Ascending aorta (tissue), 2 donors: ENCODE measurements around the gene ANKRD33B. TPM values are rescaled to one million over a fixed set of nuclear protein-coding genes. Genes with fewer than 3 reads are reported as not detected.

Experiments
- DNase-seq, 2 donors: peaks; one replicate each; pipeline ENCODE4 v3.0.0-alpha.2; 2019; ENCODE audit warnings: low spot score in 2 of 2
- H3K27ac ChIP-seq, 2 donors: fragments of 200-600 bp; sonication (generic); one replicate each; pipeline ENCODE4 v1.5.1; 2016 to 2017; ENCODE audit warnings: mild to moderate bottlenecking in 1 of 2
- H3K27me3 ChIP-seq: fragments of 200-600 bp; sonication (generic); one replicate; pipeline ENCODE4 v1.5.1; 2017
- H3K36me3 ChIP-seq, 2 donors: fragments of 200-600 bp; sonication (generic); one replicate each; pipeline ENCODE4 v1.5.1; 2016
- H3K4me1 ChIP-seq, 2 donors: fragments of 200-600 bp; sonication (generic); one replicate each; pipeline ENCODE4 v1.5.1; 2016 to 2017; ENCODE audit warnings: mild to moderate bottlenecking in 1 of 2
- H3K4me3 ChIP-seq, 2 donors: fragments of 200-600 bp; sonication (generic); one replicate each; pipeline ENCODE4 v1.5.1; 2016 to 2017; ENCODE audit warnings: mild to moderate bottlenecking in 1 of 2
- H3K9me3 ChIP-seq, 2 donors: fragments of 200-600 bp; sonication (generic); one replicate each; pipeline ENCODE4 v1.5.1; 2016
- intact Hi-C: fragments of 100-400 bp; cut with DNase I; formaldehyde crosslinking; loops from one replicate; pipeline ENCODE4 v1.15.1; 2023
- total RNA-seq: library from RNA; depleted of rRNA; stranded (reverse); fragments of >200 nt; gene quantifications from one replicate; pipeline ENCODE4 v1.1.0, GENCODE V29; 2016
- TF ChIP-seq, protein P1 (sequence below), 3 experiments: fragments of 200-600 bp in 2 of 3; fragments of 450-650 bp in 1 of 3; sonication (generic) in 2 of 3; IDR thresholded peaks; one replicate each; pipeline ENCODE4 v1.5.1; 2016 to 2019; ENCODE audit warnings: antibody characterized with exemption in 3 of 3, mild to moderate bottlenecking in 1 of 3, moderate library complexity in 1 of 3

Gene ANKRD33B
- total RNA-seq, 1 donor from 2014 or later: 7.2 TPM

DNA sequence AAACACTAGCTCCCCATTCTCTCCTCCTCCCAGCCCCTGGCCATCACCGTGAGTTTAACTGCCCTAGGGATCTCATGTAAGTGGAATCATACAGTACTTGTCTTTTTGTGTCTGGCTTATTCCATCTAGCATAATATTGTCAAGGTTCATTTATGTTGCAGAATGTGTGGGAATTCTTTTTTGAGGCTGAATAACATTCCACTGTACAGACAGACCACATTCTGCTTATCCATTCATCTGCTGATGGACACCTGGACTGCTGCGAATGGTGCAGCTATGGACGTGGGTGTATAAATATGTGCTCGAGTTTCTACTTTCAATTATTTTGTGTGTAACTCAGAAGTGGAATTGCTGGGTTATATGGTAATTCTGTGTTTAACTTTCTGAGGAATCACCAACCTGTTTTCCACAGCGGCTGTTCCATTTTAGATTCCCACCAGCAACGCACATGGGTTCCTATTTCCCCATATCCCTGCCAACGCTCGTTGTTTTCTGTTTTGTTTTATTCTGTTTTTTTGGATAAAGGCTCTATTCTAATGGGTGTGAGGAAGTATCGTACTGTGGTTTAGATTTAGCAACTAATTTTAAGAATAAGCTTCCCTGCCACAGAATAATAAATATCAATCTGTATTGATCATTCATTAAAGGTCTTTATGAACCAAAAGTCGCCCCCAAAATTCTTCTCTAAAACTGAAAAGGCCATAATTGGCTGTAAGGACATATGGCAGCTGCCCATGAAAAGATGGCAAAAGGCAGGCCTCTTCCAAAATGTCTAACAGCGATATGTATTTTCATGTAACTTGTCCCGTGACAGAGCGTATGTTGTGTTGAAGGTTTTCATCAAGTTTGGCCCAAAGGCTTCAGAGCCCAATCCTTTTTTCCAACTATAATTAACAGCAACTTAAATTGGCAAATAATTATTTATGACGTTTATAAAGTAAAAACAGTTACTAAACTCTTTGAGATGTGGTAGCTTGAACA lies 126.9 kb downstream of the ANKRD33B start:
- no peaks in the 10 kb centered on the region for H3K27me3 ChIP-seq
- no peaks in the 10 kb centered on the region for H3K4me1 ChIP-seq
- H3K36me3 ChIP-seq: peaks cover 0 to 5% of the 10 kb centered on the region in 2 donors
- DNase-seq: no peak
- TF ChIP-seq, protein P1, sequence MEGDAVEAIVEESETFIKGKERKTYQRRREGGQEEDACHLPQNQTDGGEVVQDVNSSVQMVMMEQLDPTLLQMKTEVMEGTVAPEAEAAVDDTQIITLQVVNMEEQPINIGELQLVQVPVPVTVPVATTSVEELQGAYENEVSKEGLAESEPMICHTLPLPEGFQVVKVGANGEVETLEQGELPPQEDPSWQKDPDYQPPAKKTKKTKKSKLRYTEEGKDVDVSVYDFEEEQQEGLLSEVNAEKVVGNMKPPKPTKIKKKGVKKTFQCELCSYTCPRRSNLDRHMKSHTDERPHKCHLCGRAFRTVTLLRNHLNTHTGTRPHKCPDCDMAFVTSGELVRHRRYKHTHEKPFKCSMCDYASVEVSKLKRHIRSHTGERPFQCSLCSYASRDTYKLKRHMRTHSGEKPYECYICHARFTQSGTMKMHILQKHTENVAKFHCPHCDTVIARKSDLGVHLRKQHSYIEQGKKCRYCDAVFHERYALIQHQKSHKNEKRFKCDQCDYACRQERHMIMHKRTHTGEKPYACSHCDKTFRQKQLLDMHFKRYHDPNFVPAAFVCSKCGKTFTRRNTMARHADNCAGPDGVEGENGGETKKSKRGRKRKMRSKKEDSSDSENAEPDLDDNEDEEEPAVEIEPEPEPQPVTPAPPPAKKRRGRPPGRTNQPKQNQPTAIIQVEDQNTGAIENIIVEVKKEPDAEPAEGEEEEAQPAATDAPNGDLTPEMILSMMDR (IDR thresholded peaks at IDR 0.05): no peak
- intact Hi-C loops: no loop called here
- no peak overlapping the region for H3K4me3 ChIP-seq
- no peaks in the 10 kb centered on the region for H3K9me3 ChIP-seq
- H3K27ac ChIP-seq: no peak overlapping the region

- no peak overlapping the region for H3K27ac ChIP-seq
- peaks cover 0 to 5% of the 10 kb centered on the region in 2 donors for H3K36me3 ChIP-seq
- intact Hi-C loops: no loop called here
- no peak overlapping the region for H3K4me3 ChIP-seq
- no peaks in the 10 kb centered on the region for H3K9me3 ChIP-seq
- H3K27me3 ChIP-seq: no peaks in the 10 kb centered on the region
- TF ChIP-seq, protein P1 (IDR thresholded peaks at IDR 0.05): no peak
- H3K4me1 ChIP-seq: no peaks in the 10 kb centered on the region
- no peak for DNase-seq
These were observed 128.2 kb downstream of the ANKRD33B start for GRCh38 chr5:10691826-10692785.

- intact Hi-C loops: no loop called here
- peak in 1 of 2 donors; percentile 76 for DNase-seq
- no peaks in the 10 kb centered on the region for H3K27me3 ChIP-seq
- H3K27ac ChIP-seq: no peak overlapping the region
- H3K9me3 ChIP-seq: no peaks in the 10 kb centered on the region
- no peak overlapping the region for H3K4me3 ChIP-seq
- TF ChIP-seq, protein P1 (IDR thresholded peaks at IDR 0.05): peak; percentile 63 to 93 (median 80)
- no peaks in the 10 kb centered on the region for H3K4me1 ChIP-seq
- peaks cover 0 to 3% of the 10 kb centered on the region in 2 donors for H3K36me3 ChIP-seq
These were observed 131.3 kb downstream of the ANKRD33B start for GRCh38 chr5:10695055-10695649.

DNA sequence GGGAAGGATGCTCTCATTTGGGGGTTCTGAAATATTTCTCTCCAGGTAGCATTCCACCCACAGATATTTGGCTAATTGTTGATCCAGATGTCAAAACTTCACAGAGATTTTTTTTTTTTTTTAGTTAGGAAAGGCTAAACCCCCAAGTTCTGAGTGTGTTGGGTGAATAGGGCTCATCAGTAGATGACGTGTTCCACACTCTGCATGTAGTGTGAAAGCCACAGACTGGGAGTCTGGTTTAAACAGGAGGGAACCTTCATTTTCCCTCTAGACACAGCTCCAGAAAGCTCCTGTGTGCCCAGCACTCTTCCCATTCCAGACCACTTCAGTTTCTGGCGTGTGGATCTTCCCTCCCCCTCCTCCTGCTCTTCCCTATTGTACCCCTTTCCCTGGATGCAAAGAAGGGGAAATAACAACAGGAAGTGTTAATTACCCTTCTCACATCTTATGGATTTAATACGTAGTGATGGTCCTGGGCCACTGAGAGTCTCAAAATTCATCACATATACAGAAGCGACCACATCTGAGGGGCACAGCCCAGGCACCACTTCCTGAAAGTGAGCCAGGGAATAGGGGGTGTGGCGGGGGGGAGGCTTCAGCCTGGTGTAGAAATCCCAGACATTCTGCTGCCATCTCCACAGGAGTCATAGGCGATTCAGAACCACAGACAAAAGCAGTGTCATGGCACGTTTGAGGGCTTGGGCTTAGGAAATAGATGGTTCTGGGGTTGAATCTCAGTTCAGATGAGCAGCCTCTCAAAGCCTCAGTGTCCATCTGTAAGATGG lies 132.1 kb downstream of the ANKRD33B start:
- intact Hi-C loops: no loop called here
- H3K27ac ChIP-seq: no peak overlapping the region
- no peaks in the 10 kb centered on the region for H3K27me3 ChIP-seq
- no peak overlapping the region for H3K4me3 ChIP-seq
- TF ChIP-seq, protein P1 (IDR thresholded peaks at IDR 0.05): no peak
- no peaks in the 10 kb centered on the region for H3K4me1 ChIP-seq
- no peaks in the 10 kb centered on the region for H3K9me3 ChIP-seq
- DNase-seq: no peak
- H3K36me3 ChIP-seq: peaks cover 0 to 3% of the 10 kb centered on the region in 2 donors
